Spleen (tissue), 11 donors: ENCODE results near the gene ITPK1. TPM values are rescaled to one million over a fixed set of nuclear protein-coding genes. Genes with fewer than 3 reads are reported as not detected.

Experiments used
- DNase-seq: peaks from one replicate; pipeline ENCODE4 v3.0.0-alpha.2; 2020
- H3K27ac ChIP-seq, 8 donors: fragments of 200-600 bp; sonication (generic) in 7 of 8; 1 replicate in 4 of 8; 2 replicates in 4 of 8; pipeline versions ENCODE4 v1.5.0 to v1.8.0; 2016 to 2021; ENCODE audit warnings: inconsistent platforms in 4 of 8, mild to moderate bottlenecking in 4 of 8, moderate library complexity in 1 of 8
- H3K27me3 ChIP-seq, 7 donors: fragments of 200-600 bp; sonication (generic) in 6 of 7; replicated peaks in 1 of 7; 1 replicate in 4 of 7; 2 replicates in 3 of 7; pipeline versions ENCODE4 v1.5.0 to v1.8.0; 2016 to 2021; ENCODE audit warnings: inconsistent platforms in 3 of 7, mild to moderate bottlenecking in 1 of 7
- H3K36me3 ChIP-seq, 6 donors: fragments of 200-600 bp; sonication (generic) in 5 of 6; 1 replicate in 4 of 6; 2 replicates in 2 of 6; pipeline versions ENCODE4 v1.5.0 to v1.8.0; 2016 to 2021; ENCODE audit warnings: inconsistent platforms in 2 of 6
- H3K4me1 ChIP-seq, 6 donors: fragments of 200-600 bp; sonication (generic) in 5 of 6; 1 replicate in 3 of 6; 2 replicates in 3 of 6; pipeline versions ENCODE4 v1.5.0 to v1.8.0; 2016 to 2021; ENCODE audit warnings: inconsistent platforms in 3 of 6
- H3K4me3 ChIP-seq, 8 donors: fragments of 200-600 bp; sonication (generic) in 7 of 8; 1 replicate in 4 of 8; 2 replicates in 4 of 8; pipeline versions ENCODE4 v1.5.0 to v1.8.0; 2016 to 2021; ENCODE audit warnings: inconsistent platforms in 4 of 8, mild to moderate bottlenecking in 4 of 8, moderate library complexity in 2 of 8
- H3K9me3 ChIP-seq, 8 donors: fragments of 200-600 bp; sonication (generic) in 7 of 8; 1 replicate in 4 of 8; 2 replicates in 4 of 8; pipeline versions ENCODE4 v1.5.0 to v1.8.0; 2016 to 2021; ENCODE audit warnings: inconsistent platforms in 4 of 8
- CTCF ChIP-seq, 11 experiments: fragments of 200-600 bp in 7 of 11; fragments of 450-650 bp in 4 of 11; sonication (generic) in 4 of 11; IDR thresholded peaks in 8 of 11; conservative IDR thresholded peaks in 3 of 11; 1 replicate in 7 of 11; 2 replicates in 4 of 11; pipeline versions ENCODE4 v1.4.0 to v1.8.0; 2016 to 2021; ENCODE audit warnings: antibody characterized with exemption in 11 of 11, inconsistent platforms in 4 of 11, mild to moderate bottlenecking in 1 of 11
- POLR2A ChIP-seq, 3 donors: fragments of 450-650 bp; IDR thresholded peaks; one replicate each; pipeline ENCODE4 v1.5.1; 2017; ENCODE audit warnings: antibody characterized with exemption in 3 of 3, mild to moderate bottlenecking in 1 of 3
- POLR2AphosphoS5 ChIP-seq, 3 donors: sonication (generic); formaldehyde crosslinking; IDR thresholded peaks; one replicate each; pipeline ENCODE4 v1.5.1; 2017; ENCODE audit warnings: antibody characterized with exemption in 3 of 3
- WGBS, 5 donors: extraction: QIAGEN DNeasy Blood & Tissue Kit in 3 of 5; methylation state at CpG; one replicate each; pipeline versions ENCODE4 v1.1.5 to v1.1.7; 2013 to 2018; 5-methylcytosine and 5-hydroxymethylcytosine counted together
- intact Hi-C: fragments of 100-400 bp; cut with DNase I; formaldehyde crosslinking; loops from one replicate; pipeline ENCODE4 v1.15.0; 2023; ENCODE audit warnings: low total_unique reads
- polyA plus RNA-seq, 3 donors: library from polyadenylated mRNA; stranded (reverse); fragments of 200-250 nt; gene quantifications; one replicate each; pipeline ENCODE4 v1.2.1, GENCODE V29; 2013
- total RNA-seq, 7 donors: library from RNA; depleted of rRNA in 3 of 7; stranded (reverse); fragments of >200 nt in 3 of 7; fragmentation: NEBNext Ultra II Directional in 4 of 7; extraction: Animal tissue kit (Norgen Biotek cat#: 25700) in 4 of 7; gene quantifications; one replicate each; pipeline versions ENCODE4 v1.1.0 to v1.2.1, GENCODE V29; 2016 to 2021
- donor health status: healthy with polysubstance abuse.
- donor health status: DM: no; HTN: no; CAD: no; lungs with moderate emphysema.
- donor health status: DM: no; HTN: no; CAD: no.
- donor health status: Bipolar disorder and iron deficiency.
- donor health status: healthy.
- donor health status: DM: no; HTN: no; CAD: no.
- donor health status: DM: yes; HTN: yes; CAD: no.

The ITPK1 gene
- total and polyA plus RNA-seq, 10 donors: 22.9 to 123 (median 68.0) TPM

DNA sequence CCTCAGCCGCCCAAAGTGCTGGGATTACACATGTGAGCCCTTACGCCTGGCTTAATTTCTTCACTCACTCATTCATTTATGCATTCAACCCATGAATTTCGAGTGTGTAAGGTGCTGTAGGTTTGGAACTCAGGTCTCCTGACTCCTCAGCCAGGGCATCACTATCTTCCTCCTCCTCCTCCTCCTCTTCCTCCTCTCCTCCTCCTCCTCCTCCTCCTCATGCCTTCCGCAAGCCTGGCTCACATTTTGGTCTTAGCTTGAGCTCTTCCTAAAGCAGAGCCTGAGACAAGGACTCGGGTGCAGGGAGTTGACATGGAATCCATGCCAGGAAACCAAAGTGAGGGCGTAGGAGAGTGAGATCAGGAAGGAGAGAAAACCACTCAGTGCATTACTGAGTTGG is 213.5 kb downstream of the ITPK1 start:
- Histone ChIP-seq H3K4me3 (no peak overlapping the region), H3K27ac (no peak overlapping the region), H3K4me1 (no peaks in the 10 kb centered on the region), H3K27me3 (peaks cover 0 to 56% (median 13%) of the 10 kb centered on the region in 7 donors), H3K9me3 (no peaks in the 10 kb centered on the region), H3K36me3 (no peaks in the 10 kb centered on the region)
- WGBS, 5 donors: 66 to 77% (median 66%) methylated on average over 6 of the region's 6 CpGs
- DNase-seq: no peak
- intact Hi-C loops: no loop called here
- no peak for TF ChIP-seq CTCF (IDR thresholded peaks at IDR 0.05 in 8 of 11, conservative IDR thresholded peaks at IDR 0.05 in 3 of 11)
- TF ChIP-seq POLR2A (IDR thresholded peaks at IDR 0.05): no peak
- no peak for TF ChIP-seq POLR2AphosphoS5 (IDR thresholded peaks at IDR 0.05)

DNA sequence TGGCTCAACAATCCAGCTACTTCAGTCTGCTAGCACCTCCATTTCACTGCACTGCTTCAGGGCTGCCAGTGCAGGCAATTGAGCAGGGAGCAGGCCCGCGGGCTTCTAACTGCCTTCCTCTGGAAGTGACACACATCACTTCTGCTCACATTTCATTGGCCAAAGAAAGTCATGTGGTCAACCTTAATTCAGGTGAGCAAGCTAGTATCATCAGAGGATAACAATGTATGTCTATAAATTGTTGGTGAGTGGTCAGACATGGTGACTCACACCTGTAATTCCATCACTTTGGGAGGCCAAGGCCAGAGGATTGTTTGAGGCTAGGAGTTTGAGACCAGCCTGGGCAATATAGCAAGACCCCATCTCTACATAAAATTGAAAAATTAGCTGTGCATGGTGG is 215.1 kb downstream of the ITPK1 start:
- H3K27me3 ChIP-seq: peaks cover 0 to 68% (median 13%) of the 10 kb centered on the region in 7 donors
- intact Hi-C loops: no loop called here
- WGBS, 5 donors: 58 to 96% (median 92%) methylated on average over 2 of the region's 2 CpGs
- no peaks in the 10 kb centered on the region for H3K9me3 ChIP-seq
- H3K36me3 ChIP-seq: no peaks in the 10 kb centered on the region
- TF ChIP-seq POLR2AphosphoS5 (IDR thresholded peaks at IDR 0.05): no peak
- TF ChIP-seq CTCF (IDR thresholded peaks at IDR 0.05 in 8 of 11, conservative IDR thresholded peaks at IDR 0.05 in 3 of 11): no peak
- TF ChIP-seq POLR2A (IDR thresholded peaks at IDR 0.05): no peak
- no peaks in the 10 kb centered on the region for H3K4me1 ChIP-seq
- H3K27ac ChIP-seq: no peak overlapping the region
- DNase-seq: no peak
- H3K4me3 ChIP-seq: no peak overlapping the region

DNA sequence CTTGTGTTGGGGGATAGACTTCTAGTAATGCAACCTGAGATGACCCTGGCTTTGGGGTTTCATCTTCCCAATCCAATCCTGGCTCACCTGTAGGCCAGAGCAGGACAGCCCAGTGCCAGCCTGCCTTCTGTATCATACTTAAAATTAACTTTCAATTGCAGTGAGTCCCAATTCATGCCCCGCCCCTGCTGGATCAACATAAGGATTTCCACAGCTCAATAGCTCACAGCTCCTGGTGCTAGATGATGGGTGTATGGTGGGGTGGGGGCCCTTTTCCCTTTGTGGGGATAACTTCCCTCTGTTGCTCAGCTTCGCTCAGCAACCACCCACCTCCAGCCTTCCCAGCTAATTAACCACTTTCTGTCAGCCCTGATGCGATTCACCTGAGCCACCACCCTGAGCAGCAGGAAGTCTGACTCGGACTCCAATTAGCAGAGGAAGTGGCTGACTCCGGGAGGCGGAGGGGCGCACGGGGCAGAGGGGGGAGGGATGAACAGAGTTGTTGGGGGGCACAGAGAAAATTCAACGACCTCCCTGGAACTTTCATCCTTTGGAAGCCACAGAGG is 217.1 kb downstream of the ITPK1 start:
- intact Hi-C loops: no loop called here
- no peaks in the 10 kb centered on the region for H3K36me3 ChIP-seq
- peaks cover 0 to 63% (median 10%) of the 10 kb centered on the region in 7 donors for H3K27me3 ChIP-seq
- H3K9me3 ChIP-seq: peaks cover 0 to 15% (median 4%) of the 10 kb centered on the region in 8 donors
- 21 to 23% (median 22%) methylated on average over 9 of the region's 9 CpGs for WGBS, 5 donors
- H3K4me3 ChIP-seq: no peak overlapping the region
- no peak for DNase-seq
- no peaks in the 10 kb centered on the region for H3K4me1 ChIP-seq
- no peak overlapping the region for H3K27ac ChIP-seq
- TF ChIP-seq POLR2AphosphoS5 (IDR thresholded peaks at IDR 0.05) (no peak), CTCF (IDR thresholded peaks at IDR 0.05 in 8 of 11, conservative IDR thresholded peaks at IDR 0.05 in 3 of 11) (no peak), POLR2A (IDR thresholded peaks at IDR 0.05) (no peak)

- TF ChIP-seq POLR2A (IDR thresholded peaks at IDR 0.05) (no peak), POLR2AphosphoS5 (IDR thresholded peaks at IDR 0.05) (no peak), CTCF (IDR thresholded peaks at IDR 0.05 in 8 of 11, conservative IDR thresholded peaks at IDR 0.05 in 3 of 11) (no peak)
- H3K27me3 ChIP-seq: peaks cover 0 to 57% (median 6%) of the 10 kb centered on the region in 7 donors
- H3K36me3 ChIP-seq: no peaks in the 10 kb centered on the region
- intact Hi-C loops: no loop called here
- no peak overlapping the region for H3K4me3 ChIP-seq
- no peaks in the 10 kb centered on the region for H3K4me1 ChIP-seq
- 60 to 74% (median 68%) methylated on average over 5 of the region's 5 CpGs for WGBS, 5 donors
- H3K9me3 ChIP-seq: peaks cover 0 to 21% (median 9%) of the 10 kb centered on the region in 8 donors
- no peak overlapping the region for H3K27ac ChIP-seq
- DNase-seq: no peak
Observed at GRCh38 chr14:92897922-92898565, 217.7 kb downstream of the ITPK1 start.
